SH-SY5Y (cell line): ENCODE data around the gene CHAT.

Source experiments
- GATA2 ChIP-seq: IDR thresholded peaks from 2 replicates; pipeline ENCODE4 v1.6.1; 2011; ENCODE audit warnings: mild to moderate bottlenecking, low read depth, low read length
- GATA3 ChIP-seq: IDR thresholded peaks from 2 replicates; pipeline ENCODE4 v1.6.1; 2011; ENCODE audit warnings: low read depth, mild to moderate bottlenecking, low read length, moderate library complexity

DNA sequence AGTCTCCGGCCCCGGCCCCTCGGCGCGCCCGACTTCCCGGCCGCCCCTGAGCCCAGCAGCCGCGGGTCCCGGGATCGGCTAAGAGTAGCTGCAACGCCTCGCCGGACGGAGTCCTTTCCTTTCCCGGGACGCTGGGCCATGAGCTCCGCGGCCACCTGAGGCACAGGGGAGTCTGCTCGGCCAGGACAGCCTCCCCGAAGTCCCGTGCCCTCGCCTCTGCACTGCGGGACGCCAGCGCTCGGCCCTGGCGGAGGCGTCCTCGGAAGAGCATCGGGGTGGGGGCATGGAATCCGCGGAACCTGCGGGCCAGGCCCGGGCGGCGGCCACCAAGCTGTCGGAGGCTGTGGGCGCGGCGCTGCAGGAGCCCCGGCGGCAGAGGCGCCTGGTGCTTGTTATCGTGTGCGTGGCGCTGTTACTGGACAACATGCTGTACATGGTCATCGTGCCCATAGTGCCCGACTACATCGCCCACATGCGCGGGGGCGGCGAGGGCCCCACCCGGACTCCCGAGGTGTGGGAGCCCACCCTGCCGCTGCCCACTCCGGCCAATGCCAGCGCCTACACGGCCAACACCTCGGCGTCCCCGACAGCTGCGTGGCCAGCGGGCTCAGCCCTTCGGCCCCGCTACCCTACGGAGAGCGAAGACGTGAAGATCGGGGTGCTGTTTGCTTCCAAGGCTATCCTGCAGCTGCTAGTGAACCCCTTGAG, 3.2 kb upstream of the CHAT start:
- TF ChIP-seq GATA2: no peak
- no peak for TF ChIP-seq GATA3
